GM18519 (cell line): ENCODE results near the gene ERN1.

Experiments
- ATAC-seq: cut with Tn5 transposase; IDR thresholded peaks from one replicate; pipeline ENCODE4 v1.9.1; 2021; ENCODE audit warnings: mild to moderate bottlenecking, moderate library complexity; ENCODE audit not compliant: unreplicated experiment, low FRiP score

The ERN1 gene

DNA sequence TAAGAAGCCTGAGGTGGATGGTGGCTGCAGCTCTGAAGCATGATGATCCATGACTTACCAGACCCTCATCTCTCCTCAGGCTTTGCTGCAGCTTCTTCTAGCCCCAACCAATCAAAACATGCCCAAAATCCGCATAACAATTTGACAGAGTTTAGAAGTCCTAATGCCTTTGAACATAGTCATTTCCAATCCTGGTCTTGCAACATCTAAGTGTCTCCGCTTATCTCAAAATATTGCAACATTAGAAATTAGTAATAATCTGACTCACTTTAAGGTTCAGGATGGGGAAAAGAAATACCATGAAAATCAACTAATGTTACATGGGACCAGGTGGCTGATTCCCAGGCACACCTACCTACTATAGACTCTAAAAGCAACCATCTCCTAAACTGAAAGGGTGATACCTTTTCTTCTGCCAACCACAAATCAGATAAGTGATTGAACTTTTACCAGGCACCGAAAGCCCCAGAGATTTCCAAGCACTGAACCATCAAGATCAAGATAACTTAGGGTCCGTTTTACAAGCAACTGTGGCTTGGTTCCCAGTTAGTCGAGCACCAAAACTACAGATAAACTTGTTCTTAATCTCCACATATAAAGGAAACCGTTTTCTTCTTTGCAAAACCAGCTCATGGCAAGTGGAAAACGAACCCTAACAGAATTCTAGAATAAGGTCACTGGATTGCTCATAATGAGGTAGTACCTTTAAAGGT, 14.0 kb downstream of the ERN1 start:
- no peak for ATAC-seq

DNA sequence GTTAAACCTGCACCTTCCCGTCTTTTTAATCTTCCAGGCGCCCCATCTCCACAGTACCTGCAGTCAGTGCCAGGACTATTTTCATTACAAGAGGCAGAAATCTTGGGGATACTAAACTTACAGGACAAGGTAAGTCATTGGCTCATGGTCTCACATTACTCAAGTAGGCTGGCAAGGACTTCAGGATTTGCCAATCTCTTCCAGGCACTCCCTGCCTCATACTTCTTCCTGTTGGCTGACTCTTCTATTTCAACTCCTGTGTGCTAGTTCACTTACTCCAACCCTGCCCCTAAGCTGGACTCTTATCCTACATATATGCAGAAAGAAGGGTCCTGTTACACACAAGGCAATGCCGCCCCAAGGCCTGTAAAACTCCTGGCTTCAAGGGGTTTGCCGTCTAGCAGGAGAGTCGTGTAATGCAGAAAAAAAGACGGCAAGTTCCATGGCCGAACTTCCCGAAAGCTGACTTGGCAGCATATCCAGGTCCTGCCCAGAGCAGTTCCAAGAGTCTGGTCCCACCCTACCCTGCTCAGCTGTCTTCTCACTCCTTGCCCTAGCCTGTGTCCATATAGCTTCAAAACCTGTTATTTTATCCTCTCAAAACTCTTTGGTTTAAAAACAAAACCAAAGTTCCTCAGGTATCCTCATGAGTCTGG, 14.8 kb downstream of the ERN1 start:
- no peak for ATAC-seq

DNA sequence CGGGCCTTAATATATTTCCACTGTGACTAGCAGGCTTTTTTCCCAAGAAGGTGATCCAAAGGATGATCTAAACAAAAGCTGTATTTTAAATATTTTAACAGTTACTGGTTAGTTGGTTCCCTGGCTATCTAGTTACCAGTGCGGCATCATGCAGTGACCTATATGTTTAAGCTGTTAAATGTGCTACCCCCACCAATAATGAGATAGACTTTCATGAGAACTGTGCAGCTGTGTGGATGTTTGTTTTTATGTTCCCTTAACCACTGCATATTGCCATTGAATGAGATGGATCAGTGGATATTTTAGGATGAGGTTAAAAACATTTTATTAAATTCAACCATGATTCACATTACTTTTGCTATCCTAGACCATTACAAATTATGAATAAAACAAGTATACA, 16.9 kb downstream of the ERN1 start:
- no peak for ATAC-seq

DNA sequence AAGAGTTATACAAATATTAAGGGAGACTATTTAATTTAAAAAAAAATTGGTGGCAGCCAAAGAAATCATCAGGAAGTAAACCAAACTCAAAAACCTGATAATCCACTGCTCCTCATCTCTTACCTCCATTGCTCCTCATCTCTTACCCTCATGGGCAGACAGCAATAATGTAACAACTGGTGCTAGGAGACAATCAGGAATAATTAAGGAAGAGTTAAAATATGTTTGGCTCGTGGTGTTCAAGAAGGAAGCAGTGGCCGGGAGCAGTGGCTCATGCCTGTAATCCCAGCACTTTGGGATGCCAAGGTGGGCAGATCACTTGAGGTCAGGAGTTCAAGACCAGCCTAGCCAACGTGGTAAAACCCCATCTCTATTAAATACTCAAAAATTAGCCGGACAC, 18.1 kb downstream of the ERN1 start:
- ATAC-seq = no peak

DNA sequence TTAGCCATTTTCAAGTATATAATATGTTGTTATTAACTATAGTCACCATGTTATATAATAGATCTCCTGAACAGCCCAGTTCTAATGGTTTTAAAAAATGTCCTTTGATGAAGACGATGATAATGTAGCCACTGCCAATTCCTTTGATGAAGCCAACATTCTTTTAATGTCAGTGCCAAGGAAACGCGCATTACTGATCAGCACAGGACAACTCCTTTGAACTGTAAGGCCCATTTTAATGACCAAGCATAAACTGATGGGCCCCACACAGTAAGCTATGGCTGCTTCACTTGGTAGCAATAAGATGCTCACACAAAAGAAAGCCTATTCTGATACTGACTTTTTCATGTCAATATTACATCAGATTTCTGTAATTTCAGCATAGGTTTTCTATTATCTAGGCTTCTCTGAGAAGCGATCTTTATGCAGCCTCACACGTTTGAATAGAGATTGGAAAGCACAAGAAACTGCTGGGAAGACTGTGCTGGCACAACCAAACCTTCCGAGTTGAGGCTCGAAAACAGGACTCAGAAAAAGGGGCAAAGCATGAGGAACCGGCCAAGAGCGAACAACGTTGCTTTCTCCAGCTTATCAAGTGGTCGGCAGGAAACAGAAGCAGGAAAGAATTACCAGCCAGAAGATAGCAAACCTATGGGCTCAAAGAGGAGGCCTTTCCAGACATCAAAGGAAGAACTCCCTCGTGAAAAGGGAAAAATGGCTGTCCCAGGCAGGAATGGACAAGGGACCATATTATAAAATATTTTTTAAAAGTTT, 19.4 kb downstream of the ERN1 start:
- no peak for ATAC-seq

DNA sequence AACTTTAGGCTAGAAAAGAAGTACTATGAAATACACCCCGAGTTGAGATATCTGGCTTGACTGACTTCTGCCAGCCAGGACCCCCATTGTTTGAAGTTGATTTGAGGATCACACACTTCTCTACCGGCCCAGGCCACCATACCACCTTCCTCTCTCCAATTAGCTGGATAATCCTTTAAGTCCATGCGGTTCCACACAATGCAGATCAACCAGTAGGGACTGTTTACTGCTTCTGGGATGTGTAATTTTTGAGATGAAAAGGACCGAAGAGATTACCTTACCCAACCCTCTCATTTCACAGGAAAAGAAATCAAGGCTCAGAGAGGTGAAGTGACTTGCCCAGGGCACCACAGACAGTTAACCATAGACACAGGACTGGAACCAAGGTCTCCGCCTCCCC, 20.5 kb downstream of the ERN1 start:
- no peak for ATAC-seq

DNA sequence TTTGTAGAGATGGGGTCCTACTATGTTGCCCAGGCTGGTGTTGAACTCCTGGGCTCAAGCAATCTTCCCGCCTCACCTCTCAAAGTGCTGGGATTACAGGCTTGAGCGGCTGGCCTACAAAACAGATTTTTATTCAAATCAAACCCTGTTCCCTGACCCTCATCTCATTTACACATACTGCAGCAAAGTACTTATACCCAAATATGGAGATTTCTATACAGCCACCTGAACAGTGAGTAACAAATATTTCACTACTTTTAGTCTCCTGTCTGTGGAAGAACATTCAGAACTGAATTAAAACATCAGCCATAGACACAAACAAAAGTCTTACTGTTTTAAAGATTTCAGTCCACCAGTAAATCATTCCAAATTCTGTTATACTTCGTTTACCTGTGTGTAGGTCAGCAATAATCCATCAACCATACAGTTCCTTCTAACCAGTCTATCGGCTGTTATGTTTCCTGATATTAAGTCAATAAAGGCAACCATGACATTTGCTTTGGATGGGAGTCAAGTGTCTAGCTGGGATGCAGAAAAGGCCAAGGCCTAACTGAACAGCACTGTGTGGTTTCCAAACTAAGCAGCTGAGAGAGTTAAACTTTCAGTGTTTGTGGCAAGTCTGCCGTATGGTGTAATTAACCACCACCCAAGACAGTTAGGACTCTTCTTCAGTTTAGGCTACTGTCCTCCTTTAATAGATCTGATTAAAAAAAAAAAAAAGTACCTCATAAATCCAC, 22.3 kb downstream of the ERN1 start:
- ATAC-seq = no peak

DNA sequence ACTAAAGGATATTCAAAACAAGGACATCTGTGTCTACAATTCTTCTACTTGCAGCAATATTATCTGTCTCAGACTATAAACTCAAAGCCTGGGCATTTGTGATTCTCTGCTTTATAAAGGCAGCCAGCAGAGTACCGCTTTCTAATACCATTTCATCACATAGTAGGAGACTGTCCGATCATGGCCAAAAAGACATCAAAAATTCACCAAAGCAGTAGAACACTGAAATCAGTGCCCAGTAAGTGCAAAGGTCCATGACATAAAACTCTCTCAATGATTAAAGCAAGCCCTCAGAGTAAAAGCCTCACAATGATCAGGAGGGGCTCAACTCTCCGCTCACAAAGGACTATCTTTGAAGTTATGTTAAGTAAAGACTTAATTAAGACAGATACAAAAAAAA, 23.0 kb downstream of the ERN1 start:
- ATAC-seq = no peak

DNA sequence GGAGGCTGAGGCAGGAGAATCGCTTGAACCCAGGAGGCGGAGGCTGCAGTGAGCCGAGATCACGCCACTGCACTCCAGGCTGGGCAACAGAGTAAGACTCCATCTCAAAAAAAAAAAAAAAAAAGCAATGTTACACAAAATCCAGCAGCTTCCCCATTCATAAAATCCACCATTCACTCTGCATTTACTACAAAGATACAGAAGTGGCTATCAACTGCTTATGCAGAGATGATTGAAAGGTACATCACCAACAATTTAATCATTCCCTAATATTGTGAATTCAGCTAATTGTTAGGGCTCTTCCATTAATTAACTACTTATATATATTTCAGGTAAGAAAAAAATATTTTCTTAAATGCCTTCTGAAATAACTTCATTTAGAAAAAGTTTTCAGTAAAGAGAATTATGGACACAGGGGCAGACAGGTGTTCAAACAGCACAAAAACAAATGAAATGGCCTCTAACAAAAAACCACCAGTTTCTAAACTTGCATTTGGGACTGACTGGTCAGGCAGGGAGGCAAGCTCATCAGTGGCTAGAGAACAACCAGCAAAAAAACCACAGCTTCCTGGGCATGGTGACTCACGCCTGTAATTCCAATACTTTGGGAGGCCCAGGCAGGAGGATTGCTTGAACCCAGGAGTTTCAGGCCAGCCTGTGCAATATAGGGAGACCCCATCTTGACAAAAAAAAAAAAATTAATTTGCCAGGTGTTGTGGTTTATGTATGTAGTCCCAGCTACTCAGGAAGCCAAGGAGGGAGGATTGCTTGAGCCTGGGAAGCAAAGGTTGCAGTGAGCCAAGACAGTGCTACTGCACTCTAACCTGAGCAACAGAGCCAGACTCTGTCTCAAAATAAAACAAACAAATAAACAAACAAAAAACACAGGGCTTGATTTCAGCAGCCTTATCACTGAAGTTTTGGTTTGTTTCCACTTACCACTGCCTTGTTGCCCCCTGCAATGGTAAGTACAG, 26.3 kb downstream of the ERN1 start:
- no peak for ATAC-seq

DNA sequence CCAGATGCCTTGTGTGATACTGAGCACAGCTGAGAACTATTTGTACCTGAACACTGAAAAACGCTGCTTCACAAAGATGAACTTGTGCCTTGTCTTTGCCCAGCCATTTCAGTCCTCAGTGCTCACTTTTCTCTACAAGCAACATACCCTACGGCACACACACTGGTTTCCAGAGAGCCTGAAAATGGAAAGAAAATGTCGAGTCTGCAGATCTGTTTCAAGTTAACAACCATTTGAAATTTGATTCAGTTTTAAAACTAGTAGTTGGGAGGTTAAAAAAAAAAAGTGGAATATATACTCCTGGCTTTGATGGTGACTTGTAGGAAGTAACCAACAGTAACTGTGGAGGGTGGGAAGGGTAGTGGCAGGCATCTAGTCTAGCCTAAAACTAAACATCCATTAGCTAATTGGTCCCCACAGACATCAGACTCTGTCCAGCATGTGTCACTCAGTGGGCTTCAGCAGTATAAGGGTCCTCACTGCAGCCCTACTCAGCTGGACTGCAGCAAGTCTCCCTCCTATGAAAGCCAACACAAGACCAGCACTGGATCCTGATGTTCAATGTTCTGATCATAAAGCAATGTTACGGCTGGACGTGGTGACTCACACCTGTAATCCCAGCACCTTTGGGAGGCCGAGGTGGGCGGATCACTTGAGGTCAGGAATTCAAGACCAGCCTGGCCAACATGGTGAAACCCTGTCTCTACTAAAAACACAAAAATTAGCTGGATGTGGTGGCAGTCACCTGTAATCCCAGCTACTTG, 27.1 kb downstream of the ERN1 start:
- ATAC-seq = no peak

DNA sequence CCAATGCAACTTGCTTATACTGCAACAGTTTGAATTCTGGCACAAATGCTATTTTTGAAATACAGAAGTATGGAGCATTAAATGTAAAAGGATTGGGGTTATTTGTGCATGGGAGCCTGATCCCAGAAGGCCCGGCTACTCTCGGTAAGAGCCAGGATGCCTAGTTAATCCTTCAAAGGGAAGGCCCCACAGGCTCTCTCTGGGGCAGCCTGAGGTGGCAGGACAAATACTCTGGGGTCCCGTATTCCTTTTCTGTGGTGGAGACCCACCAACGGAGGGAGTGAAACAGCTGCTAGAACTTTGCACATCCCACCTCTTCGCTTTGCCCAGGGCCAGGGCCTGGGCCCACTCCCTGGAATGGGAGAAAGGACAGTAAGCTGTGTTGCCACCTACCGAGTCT, 30.4 kb downstream of the ERN1 start:
- no peak for ATAC-seq

DNA sequence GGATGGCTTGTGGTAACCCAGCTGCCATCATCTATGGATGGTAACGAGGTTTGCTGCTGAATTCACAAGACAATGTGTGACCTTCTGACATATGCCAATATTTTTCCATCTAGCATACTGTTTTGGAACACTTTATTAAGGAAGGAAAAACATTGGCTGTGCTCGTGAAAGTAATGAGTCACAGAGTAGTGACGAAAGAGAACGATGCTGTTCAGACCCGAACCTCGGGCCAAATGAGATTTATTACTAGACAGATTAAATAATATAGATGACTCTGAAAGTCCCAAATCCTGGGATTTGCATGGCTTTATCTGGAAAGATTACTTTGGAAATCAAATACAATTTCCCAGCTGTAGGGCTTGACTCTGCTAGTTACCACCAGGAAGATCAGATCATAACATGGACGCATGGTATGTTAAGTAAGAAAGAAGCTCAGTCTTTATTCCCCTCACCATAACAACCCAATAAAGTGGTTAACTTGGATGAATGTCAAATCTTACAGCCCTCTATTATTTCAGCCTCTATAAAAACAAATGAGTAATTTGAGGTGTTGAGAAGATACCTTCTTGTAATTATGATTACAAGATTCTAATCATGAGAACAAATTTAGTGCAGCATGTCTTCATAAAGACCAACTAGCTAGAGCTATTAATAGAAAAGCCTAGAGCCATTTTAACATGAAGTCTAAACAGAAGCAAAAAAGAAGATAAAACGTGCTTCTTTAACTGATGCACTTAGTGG, 32.6 kb downstream of the ERN1 start:
- no peak for ATAC-seq

DNA sequence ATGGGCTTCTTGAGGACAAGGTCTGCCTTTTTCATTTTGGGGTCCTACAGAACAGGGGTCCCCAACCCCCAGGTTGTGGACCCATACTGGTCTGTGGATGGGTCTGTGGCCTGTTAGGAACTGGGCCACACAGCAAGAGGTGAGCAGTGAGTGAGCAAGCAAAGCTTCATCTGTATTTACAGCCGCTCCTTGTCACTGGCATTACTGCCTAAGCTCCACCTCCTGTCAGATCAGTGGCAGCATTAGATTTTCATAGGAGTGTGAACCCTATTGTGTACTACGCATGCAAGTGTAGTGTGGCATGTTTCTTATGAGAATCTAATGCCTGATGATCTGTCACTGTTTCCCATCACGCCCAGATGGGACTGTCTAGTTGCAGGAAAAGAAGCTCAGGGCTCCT, 33.9 kb downstream of the ERN1 start:
- no peak for ATAC-seq

DNA sequence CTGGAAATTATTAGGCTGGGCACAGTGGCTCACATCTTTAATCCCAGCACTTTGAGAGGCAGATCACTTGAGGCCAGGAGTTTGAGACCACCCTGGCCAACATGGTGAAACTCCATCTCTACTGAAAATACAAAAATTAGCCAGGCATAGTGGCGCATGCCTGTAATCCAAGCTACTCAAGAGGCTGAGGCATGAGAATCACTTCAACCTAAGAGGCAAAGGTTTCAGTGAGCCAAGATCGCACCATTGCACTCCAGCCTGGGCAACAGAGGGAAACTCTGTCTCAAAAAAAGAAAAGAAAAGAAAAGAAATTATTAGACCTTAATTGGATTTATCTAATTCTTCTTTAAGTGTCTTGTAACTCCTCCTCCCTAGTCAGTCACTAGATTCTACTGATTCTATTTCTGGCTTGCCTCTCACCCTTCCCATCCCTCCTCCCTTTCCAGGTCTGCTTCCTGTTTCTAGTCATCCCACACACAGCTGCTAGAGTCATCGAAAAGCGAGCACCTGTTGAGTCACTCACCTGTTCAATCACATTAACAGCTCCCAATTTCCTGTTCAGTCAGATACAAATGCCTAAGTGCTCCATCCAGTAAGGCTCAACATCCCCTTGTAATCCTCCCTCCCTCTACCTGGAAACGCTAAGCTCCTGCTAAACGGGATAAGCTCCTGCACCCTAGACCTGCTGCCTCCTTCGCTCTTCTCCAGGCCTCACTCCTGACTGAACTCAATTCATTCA, 34.6 kb downstream of the ERN1 start:
- no peak for ATAC-seq

DNA sequence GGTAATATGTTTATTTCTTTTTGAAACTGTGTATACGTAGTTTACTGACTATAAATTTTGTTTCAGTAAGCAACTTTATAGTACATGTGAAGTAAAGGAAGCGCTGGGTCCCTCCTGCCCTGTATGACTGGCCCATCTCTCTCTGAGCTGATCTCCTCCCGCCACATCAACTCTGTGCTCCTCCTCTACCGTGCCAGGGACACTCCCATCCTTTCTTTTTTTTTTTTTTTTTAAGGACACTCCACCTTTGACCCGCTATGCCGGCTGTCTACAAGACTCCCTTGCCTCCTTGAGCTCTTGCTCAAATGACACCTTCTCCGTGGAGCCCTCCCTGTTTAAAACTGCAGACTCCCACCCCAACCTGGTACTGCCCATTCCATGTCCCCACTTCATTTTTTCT, 35.5 kb downstream of the ERN1 start:
- no peak for ATAC-seq

DNA sequence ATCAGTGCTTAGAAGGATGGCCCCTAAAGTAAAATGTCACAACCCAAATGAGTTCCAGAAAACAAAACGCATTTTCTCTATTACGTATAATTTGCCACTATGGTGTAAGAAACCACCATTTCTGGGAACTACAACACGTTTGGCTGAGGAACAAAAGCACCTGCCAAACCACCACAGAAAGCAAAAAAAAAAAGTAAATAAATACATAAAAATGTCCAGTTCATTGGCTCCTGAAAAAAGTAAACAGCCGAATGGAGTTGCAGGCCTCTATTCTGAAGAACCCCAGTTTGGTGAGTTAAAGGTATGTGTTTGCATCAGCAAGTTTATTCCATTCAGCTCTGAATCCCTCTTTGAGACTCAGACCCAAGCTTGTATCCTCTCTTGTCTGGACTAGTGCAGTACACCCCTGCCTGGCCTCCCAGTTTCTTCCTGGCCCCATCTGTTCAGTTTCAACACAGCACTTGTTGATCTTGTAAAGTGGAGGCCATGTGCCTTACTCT, 36.9 kb downstream of the ERN1 start:
- ATAC-seq = no peak

DNA sequence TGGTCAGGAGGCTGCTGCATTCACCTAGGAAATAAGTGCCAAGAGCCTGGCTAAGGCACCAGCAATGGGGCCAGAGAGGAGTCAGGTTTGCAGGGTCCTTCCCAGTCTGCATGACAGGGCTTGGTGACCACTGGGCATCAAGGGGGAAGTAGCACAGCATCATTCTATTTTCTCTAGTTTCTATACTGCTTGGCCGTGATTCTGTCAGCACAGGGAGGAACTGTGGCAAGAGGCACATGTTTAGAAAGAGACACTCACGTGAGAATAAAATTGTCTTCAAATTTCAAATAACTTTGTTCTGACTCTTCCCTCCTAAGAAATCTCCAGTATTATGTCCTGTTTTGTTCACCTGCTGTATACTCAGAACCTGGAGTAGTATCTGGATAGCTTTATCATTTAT, 37.8 kb downstream of the ERN1 start:
- ATAC-seq = no peak

DNA sequence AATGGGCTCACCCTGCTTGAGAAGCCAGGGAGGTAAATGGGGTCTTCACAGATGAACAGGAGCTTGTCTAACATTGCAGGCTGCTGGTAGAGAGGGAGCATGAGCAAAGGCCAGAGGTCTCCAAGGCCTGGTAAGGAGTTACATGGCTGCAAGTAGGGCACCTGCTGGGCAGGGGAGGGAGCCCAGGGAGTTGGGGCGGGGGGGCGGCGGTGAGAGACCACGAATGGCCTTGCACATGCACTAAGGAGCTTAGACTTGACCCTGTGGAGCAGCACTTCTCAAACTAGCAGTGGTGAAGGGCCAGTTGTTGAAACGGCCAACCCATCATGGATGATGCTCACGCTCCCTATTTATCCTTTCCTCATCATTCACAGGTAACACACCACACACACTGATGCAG, 38.4 kb downstream of the ERN1 start:
- no peak for ATAC-seq
